ENCODE measurements around the gene UBR3.

DNA sequence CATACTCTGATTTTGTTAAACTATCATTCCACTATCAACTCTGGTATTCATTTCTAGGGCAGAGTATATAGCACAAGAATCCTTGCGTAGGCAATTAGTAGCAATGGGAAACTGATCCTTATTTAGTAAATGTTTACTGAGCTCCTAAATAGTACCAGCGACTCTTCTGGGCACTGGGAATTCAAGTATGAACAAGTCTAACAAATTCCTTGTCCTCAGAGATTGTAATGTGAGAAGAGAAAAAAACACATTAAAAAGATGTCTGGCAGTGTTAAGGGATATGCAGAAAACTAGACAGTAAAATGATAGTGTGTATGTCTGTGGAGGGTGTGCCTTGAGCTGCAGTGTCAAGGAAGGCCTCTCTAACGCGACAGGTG lies 3.3 kb upstream of the UBR3 start:
- TF ChIP-seq JUNB (IDR thresholded peaks at IDR 0.05) (no peak), EP300 (IDR thresholded peaks at IDR 0.05) (no peak), RAD21 (conservative IDR thresholded peaks at IDR 0.05 in 1 of 2, IDR thresholded peaks at IDR 0.05 in 1 of 2) (no peak), TP53 (CRISPR knock-in tag; IDR thresholded peaks at IDR 0.05) (no peak), ZNF302 (CRISPR knock-in tag; IDR thresholded peaks at IDR 0.05) (no peak), RFX5 (IDR thresholded peaks at IDR 0.05) (no peak), POLR2A (IDR thresholded peaks at IDR 0.05; ENCODE audit: low read length) (no peak)
- TF ChIP-seq, protein P1, sequence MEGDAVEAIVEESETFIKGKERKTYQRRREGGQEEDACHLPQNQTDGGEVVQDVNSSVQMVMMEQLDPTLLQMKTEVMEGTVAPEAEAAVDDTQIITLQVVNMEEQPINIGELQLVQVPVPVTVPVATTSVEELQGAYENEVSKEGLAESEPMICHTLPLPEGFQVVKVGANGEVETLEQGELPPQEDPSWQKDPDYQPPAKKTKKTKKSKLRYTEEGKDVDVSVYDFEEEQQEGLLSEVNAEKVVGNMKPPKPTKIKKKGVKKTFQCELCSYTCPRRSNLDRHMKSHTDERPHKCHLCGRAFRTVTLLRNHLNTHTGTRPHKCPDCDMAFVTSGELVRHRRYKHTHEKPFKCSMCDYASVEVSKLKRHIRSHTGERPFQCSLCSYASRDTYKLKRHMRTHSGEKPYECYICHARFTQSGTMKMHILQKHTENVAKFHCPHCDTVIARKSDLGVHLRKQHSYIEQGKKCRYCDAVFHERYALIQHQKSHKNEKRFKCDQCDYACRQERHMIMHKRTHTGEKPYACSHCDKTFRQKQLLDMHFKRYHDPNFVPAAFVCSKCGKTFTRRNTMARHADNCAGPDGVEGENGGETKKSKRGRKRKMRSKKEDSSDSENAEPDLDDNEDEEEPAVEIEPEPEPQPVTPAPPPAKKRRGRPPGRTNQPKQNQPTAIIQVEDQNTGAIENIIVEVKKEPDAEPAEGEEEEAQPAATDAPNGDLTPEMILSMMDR (IDR thresholded peaks at IDR 0.05) = no peak
